Measurements from ENCODE around the gene ZGPAT.
"Not testable (repeated sequence)": the region's sequence is repeated elsewhere in the genome, so short reads cannot be mapped to it uniquely, and the experiment has no call there.

The ZGPAT gene

GRCh38 chr20:63702751-63703470 lies 4.9 kb upstream of the ZGPAT start:
- DNase-seq (ENCODE audit: low read depth in 2 of 2): no peak

- DNase-seq (ENCODE audit: low read depth in 2 of 2): no peak
Observed at GRCh38 chr20:63703471-63703975, 4.3 kb upstream of the ZGPAT start.

- DNase-seq (ENCODE audit: low read depth in 2 of 2): no peak
Observed at GRCh38 chr20:63703976-63704748, 3.7 kb upstream of the ZGPAT start.

GRCh38 chr20:63704749-63705117 lies 3.1 kb upstream of the ZGPAT start:
- DNase-seq (ENCODE audit: low read depth in 2 of 2): no peak

- no peak for DNase-seq (ENCODE audit: low read depth in 2 of 2)
Observed at GRCh38 chr20:63705232-63706026, 2.4 kb upstream of the ZGPAT start.

GRCh38 chr20:63706027-63706695 lies 1.7 kb upstream of the ZGPAT start:
- DNase-seq (ENCODE audit: low read depth in 2 of 2): no peak

DNA sequence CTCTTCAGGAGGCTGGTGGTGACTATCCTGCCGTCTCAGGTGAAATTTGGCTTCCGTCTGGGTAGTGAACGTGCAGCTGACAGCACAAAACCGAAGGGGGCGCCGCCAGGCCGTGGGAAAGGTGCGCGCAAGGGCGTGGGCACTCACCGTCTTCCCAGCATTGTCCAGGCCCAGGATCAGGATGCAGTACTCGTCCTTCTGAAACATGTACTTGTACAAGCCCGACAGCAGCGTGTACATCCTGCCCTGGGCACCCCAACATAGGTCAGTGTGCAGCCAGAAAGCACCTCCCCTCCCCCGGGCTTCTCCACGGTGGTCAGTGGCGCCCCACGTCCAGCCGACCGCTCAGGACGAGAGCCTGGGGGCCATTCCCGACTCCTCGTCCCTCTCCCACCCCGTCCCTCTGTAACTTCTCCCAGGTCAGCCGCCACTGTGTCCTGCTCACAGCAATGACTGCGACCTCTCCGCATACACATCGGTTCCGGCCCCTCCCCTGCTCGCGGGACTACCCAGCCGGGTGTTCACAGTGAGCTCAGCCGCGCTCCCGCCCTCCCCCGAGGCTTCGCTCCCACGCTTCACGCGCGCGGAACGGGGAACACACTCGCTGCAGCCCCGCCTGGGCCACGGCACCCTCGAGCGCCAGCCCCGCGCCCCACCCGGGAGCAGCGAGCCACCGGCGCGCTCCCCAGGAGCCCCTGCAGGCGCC lies 834 bp upstream of the ZGPAT start:
- DNase-seq (ENCODE audit: low read depth in 2 of 2): peak in 1 of 2 experiments; percentile 49

- DNase-seq (ENCODE audit: low read depth in 2 of 2): no peak
Observed at GRCh38 chr20:63708301-63709148, 686 bp downstream of the ZGPAT start.

DNA sequence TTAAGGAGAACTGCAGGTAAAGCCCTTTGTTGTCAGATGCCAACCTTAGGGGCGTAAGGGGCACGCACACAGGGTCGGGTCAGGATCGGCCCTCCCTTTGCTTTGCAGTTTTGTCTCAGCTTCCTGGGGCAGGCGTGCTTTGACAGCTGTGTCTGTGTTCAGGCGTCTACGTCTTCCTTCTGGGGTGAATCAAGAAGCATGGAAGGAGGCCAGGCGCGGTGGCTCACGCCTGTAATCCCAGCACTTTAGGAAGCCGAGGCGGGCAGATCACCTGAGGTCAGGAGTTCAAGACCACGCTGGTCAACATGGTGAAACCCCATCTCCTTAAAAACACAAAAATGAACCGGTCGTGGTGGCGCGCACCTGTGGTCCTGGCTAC lies 1.3 kb downstream of the ZGPAT start:
- no peak for DNase-seq (ENCODE audit: low read depth in 2 of 2)

DNA sequence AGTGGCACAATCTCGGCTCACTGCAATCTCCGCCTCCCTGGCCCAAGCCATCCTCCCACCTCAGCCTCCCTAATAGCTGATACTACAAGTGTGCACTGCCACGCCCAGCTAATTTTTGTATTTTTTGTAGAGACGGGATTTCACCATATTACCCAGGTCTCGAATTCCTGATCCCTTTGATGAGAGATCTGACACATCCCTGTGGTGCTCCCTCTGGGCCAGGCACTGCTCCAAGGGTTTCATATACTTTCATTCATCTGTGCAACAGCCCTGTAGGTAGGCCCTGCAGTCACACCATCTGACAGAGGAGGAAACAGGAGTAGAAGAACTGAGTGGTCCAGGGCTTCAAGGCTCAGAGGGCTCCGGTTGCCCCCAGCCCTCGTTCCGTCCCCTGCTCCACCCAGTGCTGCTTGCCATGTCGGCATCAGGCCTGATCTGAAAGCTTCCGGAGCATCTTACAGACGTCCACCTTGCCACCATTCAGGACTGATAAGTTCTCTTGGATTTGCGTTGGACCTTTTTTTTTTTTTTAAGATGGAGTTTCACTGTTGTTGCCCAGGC lies 3.3 kb downstream of the ZGPAT start:
- no peak for DNase-seq (ENCODE audit: low read depth in 2 of 2)

GRCh38 chr20:63712191-63712590 lies 4.4 kb downstream of the ZGPAT start:
- DNase-seq (ENCODE audit: low read depth in 2 of 2): no peak

DNA sequence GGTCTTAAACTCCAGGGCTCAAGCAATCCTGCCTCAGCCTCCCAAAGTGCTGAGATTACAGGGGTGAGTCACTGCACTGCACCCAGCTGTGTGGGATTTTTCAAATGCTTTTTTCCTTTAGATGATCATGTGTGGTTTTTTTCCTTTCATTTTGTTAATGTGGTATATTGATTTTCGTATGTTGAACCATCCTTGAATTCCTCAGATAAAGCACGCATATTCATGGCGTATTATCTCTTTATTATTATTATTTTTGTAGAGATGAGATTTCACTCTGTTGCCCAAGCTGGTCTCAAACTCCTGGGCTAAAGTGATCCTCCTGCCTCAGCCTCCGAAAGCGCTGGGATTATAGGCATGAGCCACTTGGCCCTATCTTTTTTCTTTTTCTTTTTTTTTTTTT lies 7.0 kb downstream of the ZGPAT start:
- DNase-seq (ENCODE audit: low read depth in 2 of 2): no peak

DNA sequence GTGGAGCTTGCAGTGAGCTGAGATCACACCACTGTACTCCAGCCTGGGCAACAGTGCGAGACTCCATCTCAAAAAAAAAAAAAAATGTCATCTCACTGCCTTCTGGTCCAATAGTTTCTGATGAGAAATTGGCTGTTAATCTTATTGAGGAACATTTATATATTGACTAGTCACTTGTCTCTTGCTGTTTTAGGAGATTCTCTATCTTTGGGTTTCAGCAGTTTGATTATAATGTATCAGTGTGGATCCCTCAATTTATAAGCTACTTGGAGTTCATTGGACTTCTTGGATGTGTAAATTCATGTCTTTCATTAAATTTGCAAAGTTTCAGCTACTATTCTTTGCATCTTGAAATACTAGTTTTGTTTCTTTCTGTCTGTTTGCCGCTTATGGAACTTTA lies 11.2 kb downstream of the ZGPAT start:
- no peak for DNase-seq (ENCODE audit: low read depth in 2 of 2)

- not testable (repeated sequence) for DNase-seq (ENCODE audit: low read depth in 2 of 2)
Observed at GRCh38 chr20:63722967-63723622, 15.3 kb downstream of the ZGPAT start.

DNA sequence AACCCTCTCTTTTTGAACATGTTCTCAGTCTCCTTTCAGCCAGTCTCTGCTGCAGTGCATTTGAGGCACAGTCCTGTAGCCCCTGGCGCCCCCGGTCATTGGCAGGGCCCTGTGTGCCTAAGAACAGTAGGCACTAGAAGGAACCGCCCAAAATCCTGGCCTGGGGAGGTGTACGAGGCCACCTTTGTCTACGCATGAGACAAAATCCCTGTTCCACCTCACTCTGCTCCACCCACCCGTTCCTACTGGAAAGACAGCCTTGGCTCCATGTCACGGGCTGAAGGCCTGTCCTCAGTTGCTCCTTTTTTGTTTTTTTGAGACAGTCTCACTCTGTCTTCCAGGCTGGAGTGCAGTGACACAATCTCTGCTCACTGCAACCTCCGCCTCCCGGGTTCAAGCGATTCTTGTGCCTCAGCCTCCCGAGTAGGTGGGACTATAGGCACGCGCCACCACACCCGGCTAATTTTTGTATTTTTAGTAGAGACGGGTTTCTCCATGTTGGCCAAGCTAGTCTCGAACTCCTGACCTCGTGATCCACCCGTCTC lies 22.4 kb downstream of the ZGPAT start:
- DNase-seq (ENCODE audit: low read depth in 2 of 2): not testable (repeated sequence)

DNA sequence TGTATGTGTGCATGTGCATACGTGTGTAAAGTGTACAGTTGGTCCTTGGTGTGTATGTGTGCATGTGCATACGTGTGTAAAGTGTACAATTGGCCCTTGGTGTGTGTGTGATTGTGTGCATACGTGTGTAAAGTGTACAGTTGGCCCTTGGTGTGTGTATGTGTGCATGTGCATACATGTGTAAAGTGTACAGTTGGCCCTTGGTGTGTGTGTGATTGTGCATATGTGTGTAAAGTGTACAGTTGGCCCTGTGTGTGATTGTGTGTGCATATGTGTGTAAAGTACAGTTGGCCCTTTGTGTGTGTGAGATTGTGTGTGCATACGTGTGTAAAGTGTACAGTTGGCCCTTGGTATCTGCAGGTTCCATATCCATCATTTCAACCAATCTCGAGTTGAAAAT lies 23.6 kb downstream of the ZGPAT start:
- DNase-seq (ENCODE audit: low read depth in 2 of 2): no peak

DNA sequence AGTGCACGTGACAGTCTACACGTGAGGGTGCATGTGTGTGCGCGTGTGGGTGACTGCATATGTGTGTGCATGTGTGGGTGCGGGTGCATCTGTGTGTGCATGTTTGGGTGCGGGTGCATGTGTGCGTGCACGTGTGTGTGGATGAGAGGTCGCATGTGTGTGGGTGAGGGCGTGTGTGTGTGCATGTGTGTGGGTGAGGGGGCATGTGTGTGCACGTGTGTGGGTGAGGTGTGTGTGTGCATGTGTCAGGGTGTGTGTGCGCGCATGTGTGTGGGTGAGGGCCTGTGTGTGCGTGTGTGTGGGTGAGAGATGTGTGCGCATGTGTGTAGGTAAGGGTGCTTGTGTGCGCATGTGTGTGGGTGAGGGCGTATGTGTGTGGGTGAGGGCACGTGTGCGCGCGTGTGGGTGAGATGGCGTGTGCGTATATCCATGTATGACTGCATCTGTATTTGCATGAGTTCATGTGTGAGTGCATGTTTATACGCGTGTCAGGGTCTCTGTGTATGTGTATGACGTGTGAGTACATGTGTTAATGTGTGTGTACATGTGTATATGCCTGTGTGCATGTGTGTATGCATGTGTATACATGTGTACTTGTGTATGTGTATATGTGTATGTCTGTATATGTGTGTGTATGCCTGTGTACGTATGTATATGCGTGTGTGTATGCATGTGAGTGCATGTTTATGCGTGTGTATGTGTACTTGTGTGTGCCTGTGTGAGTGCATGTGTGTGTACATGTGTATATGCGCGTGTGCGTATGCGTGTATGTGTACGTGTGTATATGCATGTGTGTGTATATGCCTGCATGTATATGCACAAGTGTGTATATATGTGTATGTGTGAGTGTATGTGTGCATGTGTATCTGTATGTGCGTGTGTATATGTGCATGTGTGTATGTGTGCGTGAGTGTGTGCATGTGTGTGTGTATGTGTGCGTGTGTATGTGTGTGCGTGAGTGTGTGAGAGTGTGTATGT lies 24.6 kb downstream of the ZGPAT start:
- DNase-seq (ENCODE audit: low read depth in 2 of 2): no peak

GRCh38 chr20:63733117-63733516 lies 25.3 kb downstream of the ZGPAT start:
- DNase-seq (ENCODE audit: low read depth in 2 of 2): no peak
